Caki2 (cell line): ENCODE measurements around the gene ZFYVE27. TPM values are rescaled to one million over a fixed set of nuclear protein-coding genes. Genes with fewer than 3 reads are reported as not detected.

ENCODE experiments used
- DNase-seq: peaks from one replicate; pipeline ENCODE4 v3.0.0-alpha.2; 2015; ENCODE audit warnings: low read depth
- in situ Hi-C: cut with HindIII; loops from 2 replicates; pipeline ENCODE4 v1.10.0; 2016; ENCODE audit warnings: low sequenced_read_pairs, low pct_unique_long_range_greater_than_20kb, mixed read lengths
- total RNA-seq: library from RNA; depleted of rRNA; stranded (reverse); fragments of >200 nt; shearing (Covaris generic); gene quantifications from 2 replicates; pipeline ENCODE4 v1.2.3, GENCODE V29; 2014; ENCODE audit warnings: low replicate concordance; rRNA removed

Gene ZFYVE27
- total RNA-seq, 1 experiment from 2014 or later = 30.5 TPM

- DNase-seq = no peak
- in situ Hi-C loops = no loop called here
These were observed 69.0 kb downstream of the ZFYVE27 start for GRCh38 chr10:97805949-97806348.

GRCh38 chr10:97810446-97810845 lies 73.5 kb downstream of the ZFYVE27 start:
- in situ Hi-C loops = no loop called here
- DNase-seq = peak; percentile 74

Other genes starting within 250 kb of the ZFYVE27 start
- gene MMS19, start 238.7 kb upstream of the ZFYVE27 start, total RNA-seq = 40.6 and 48.4 TPM in 2 replicates
- gene UBTD1, start 238.2 kb upstream of the ZFYVE27 start, total RNA-seq = 13.0 and 23.3 TPM in 2 replicates
- 15.6 and 19.4 TPM in 2 replicates for gene ANKRD2, start 164.3 kb upstream of the ZFYVE27 start, total RNA-seq
- 70.8 and 91.3 TPM in 2 replicates for gene HOGA1, start 152.7 kb upstream of the ZFYVE27 start, total RNA-seq
- gene C10orf62, start 147.4 kb upstream of the ZFYVE27 start, total RNA-seq = 0.41 TPM in 1 of 2 replicates, not detected in the other
- gene MORN4, start 103.6 kb upstream of the ZFYVE27 start, total RNA-seq = 8.2 and 10.5 TPM in 2 replicates
- gene PI4K2A, start 96.5 kb upstream of the ZFYVE27 start, total RNA-seq = 12.7 and 13.6 TPM in 2 replicates
- gene AVPI1, start 49.9 kb upstream of the ZFYVE27 start, total RNA-seq = 44.0 and 46.1 TPM in 2 replicates
- 58.1 and 60.8 TPM in 2 replicates for gene MARVELD1, start 23.4 kb upstream of the ZFYVE27 start, total RNA-seq
- gene SFRP5, start 34.9 kb downstream of the ZFYVE27 start, total RNA-seq = not detected in 2 replicates
- gene GOLGA7B, start 112.7 kb downstream of the ZFYVE27 start, total RNA-seq = 5.1 and 5.4 TPM in 2 replicates